Activated naive CD4-positive, alpha-beta T cell treated with anti-CD3 and anti-CD28 coated beads, Interleukin-2, amount 10 ng/mL, durations not matched to agents 7 days and 5 days (primary cell): ENCODE data around the gene HERC4.
A peak's percentile ranks its signal among the peaks of the same experiment; 100 is the strongest.
"Not testable (repeated sequence)": the region's sequence is repeated elsewhere in the genome, so short reads cannot be mapped to it uniquely, and the experiment has no call there.

Source experiments
- CTCF ChIA-PET: fragments of 350-600 bp; sonication (Branson Sonifier 250); formaldehyde crosslinking; loops from one replicate; lab custom pipeline; 2021; ENCODE audit warnings: antibody characterized with exemption; lab: Charles Lee
- DNase-seq: peaks from one replicate; pipeline ENCODE4 v3.0.0-alpha.2; 2020
- H3K27ac Mint-ChIP-seq: one replicate; pipeline ENCODE4 v1.8.0; 2021; ENCODE audit warnings: mild to moderate bottlenecking, moderate library complexity, mixed read lengths
- H3K27me3 Mint-ChIP-seq: one replicate; pipeline ENCODE4 v1.8.0; 2021; ENCODE audit warnings: mild to moderate bottlenecking, mixed read lengths
- H3K36me3 Mint-ChIP-seq: one replicate; pipeline ENCODE4 v1.8.0; 2021; ENCODE audit warnings: mixed read lengths
- H3K4me1 Mint-ChIP-seq: one replicate; pipeline ENCODE4 v1.8.0; 2021; ENCODE audit warnings: mixed read lengths
- H3K4me3 Mint-ChIP-seq: one replicate; pipeline ENCODE4 v1.8.0; 2021; ENCODE audit warnings: mild to moderate bottlenecking, moderate library complexity, mixed read lengths
- H3K9me3 Mint-ChIP-seq: one replicate; pipeline ENCODE4 v1.8.0; 2021; ENCODE audit warnings: mixed read lengths

HERC4 gene

GRCh38 chr10:68047554-68048327, 27.3 kb downstream of the HERC4 start:
- Mint-ChIP-seq H3K4me1 (peaks cover 8% of the 10 kb centered on the region), H3K27me3 (no peaks in the 10 kb centered on the region), H3K9me3 (no peaks in the 10 kb centered on the region), H3K27ac (peak overlapping the region; percentile 42), H3K4me3 (no peak overlapping the region), H3K36me3 (peaks cover 18% of the 10 kb centered on the region)
- DNase-seq = no peak
- CTCF ChIA-PET = interaction anchor here (0.6 kb wide), 1 partner anchor 109 kb away, joined by 3 read pairs; no protein-coding TSS in a partner anchor

DNA sequence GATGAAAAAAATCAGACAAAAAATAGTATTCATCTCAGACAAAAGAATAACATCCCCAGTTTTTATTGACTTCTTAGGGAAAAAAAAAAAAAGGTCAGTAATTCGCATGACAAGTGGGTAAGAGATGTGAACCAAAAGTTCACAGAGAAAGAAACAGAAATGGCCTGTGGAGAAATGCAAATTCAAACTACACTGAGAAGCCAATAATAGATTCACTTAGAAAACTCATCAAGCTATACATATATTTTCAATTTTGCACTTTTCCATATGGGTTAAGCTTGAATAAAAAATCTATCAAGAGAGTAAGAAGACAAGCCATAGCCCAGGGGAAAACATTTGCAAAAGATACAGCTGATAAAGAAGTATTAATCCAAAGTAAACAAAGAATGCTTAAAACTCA, 28.0 kb downstream of the HERC4 start:
- Mint-ChIP-seq H3K4me1 (peaks cover 8% of the 10 kb centered on the region), H3K9me3 (no peaks in the 10 kb centered on the region), H3K27me3 (no peaks in the 10 kb centered on the region), H3K4me3 (no peak overlapping the region), H3K36me3 (peaks cover 19% of the 10 kb centered on the region), H3K27ac (peak overlapping the region; percentile 42)
- DNase-seq = no peak
- CTCF ChIA-PET = interaction anchor here (0.6 kb wide), 1 partner anchor 110 kb away, joined by 3 read pairs; no protein-coding TSS in a partner anchor

- Mint-ChIP-seq H3K9me3 (no peaks in the 10 kb centered on the region), H3K27ac (no peak overlapping the region), H3K4me3 (no peak overlapping the region), H3K27me3 (no peaks in the 10 kb centered on the region), H3K4me1 (peaks cover 6% of the 10 kb centered on the region), H3K36me3 (peaks cover 19% of the 10 kb centered on the region)
- CTCF ChIA-PET = no interaction called here
- no peak for DNase-seq
These were observed 28.4 kb downstream of the HERC4 start for GRCh38 chr10:68046642-68047041.

GRCh38 chr10:68043030-68043429, 32.1 kb downstream of the HERC4 start:
- Mint-ChIP-seq H3K36me3 (peaks cover 16% of the 10 kb centered on the region), H3K4me3 (no peak overlapping the region), H3K9me3 (no peaks in the 10 kb centered on the region), H3K27me3 (no peaks in the 10 kb centered on the region), H3K27ac (no peak overlapping the region), H3K4me1 (peaks cover 2% of the 10 kb centered on the region)
- DNase-seq = no peak
- CTCF ChIA-PET = interaction anchor here (0.9 kb wide), 1 partner anchor 255 kb away, joined by 4 read pairs; no protein-coding TSS in a partner anchor

DNA sequence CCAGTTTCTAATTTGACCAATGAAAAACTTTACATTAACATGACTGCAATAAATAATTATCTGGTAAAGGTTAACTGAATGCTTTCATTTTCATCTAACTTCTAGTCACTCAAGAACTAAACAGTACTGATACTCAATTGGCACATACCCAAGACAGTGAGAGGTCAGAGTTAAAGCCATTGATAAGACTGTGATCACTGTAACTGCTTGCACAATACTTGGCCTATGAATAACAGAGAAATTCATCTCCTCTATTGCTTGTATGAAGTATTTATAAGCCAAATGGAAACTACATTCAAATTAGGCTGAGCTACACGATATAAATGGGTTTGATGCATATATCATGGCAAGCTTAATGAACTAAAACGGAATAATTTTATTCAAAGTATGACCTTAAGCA, 43.0 kb downstream of the HERC4 start:
- no peak overlapping the region for H3K27ac Mint-ChIP-seq
- no peaks in the 10 kb centered on the region for H3K9me3 Mint-ChIP-seq
- no peak for DNase-seq
- peaks cover 42% of the 10 kb centered on the region for H3K36me3 Mint-ChIP-seq
- H3K4me3 Mint-ChIP-seq = no peak overlapping the region
- H3K27me3 Mint-ChIP-seq = no peaks in the 10 kb centered on the region
- CTCF ChIA-PET = no interaction called here
- no peaks in the 10 kb centered on the region for H3K4me1 Mint-ChIP-seq

GRCh38 chr10:68027429-68027828, 47.7 kb downstream of the HERC4 start:
- Mint-ChIP-seq H3K9me3 (no peaks in the 10 kb centered on the region), H3K4me3 (no peak overlapping the region), H3K36me3 (peaks cover 33% of the 10 kb centered on the region), H3K4me1 (no peaks in the 10 kb centered on the region), H3K27ac (no peak overlapping the region), H3K27me3 (no peaks in the 10 kb centered on the region)
- CTCF ChIA-PET = no interaction called here
- no peak for DNase-seq

GRCh38 chr10:68023292-68023691, 51.8 kb downstream of the HERC4 start:
- peaks cover 14% of the 10 kb centered on the region for H3K9me3 Mint-ChIP-seq
- H3K27me3 Mint-ChIP-seq = no peaks in the 10 kb centered on the region
- peaks cover 54% of the 10 kb centered on the region for H3K36me3 Mint-ChIP-seq
- no peak overlapping the region for H3K27ac Mint-ChIP-seq
- H3K4me3 Mint-ChIP-seq = no peak overlapping the region
- CTCF ChIA-PET = no interaction called here
- no peak for DNase-seq
- H3K4me1 Mint-ChIP-seq = no peaks in the 10 kb centered on the region

DNA sequence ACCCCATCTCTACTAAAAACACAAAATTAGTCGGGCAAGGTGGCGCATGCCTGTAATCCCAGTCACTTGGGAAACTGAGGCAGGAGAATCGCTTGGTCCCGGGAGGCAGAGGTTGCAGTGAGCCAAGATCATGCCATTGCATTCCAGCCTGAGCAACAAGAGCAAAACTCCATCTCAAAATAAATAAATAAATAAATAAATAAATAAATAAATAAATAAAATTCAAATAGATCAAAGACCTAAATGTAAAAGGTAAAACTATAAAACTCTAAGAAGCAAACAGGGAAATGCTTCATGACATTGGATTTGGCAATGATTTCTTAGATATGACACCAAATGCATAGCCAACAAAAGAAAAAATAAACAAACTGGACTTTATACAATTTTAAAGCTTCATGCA, 52.8 kb downstream of the HERC4 start:
- H3K4me3 Mint-ChIP-seq, DNase-seq, H3K27me3 Mint-ChIP-seq, CTCF ChIA-PET, H3K4me1 Mint-ChIP-seq, H3K27ac Mint-ChIP-seq: not testable (repeated sequence)
- Mint-ChIP-seq H3K36me3 (peaks cover 48% of the 10 kb centered on the region), H3K9me3 (peaks cover 14% of the 10 kb centered on the region)

DNA sequence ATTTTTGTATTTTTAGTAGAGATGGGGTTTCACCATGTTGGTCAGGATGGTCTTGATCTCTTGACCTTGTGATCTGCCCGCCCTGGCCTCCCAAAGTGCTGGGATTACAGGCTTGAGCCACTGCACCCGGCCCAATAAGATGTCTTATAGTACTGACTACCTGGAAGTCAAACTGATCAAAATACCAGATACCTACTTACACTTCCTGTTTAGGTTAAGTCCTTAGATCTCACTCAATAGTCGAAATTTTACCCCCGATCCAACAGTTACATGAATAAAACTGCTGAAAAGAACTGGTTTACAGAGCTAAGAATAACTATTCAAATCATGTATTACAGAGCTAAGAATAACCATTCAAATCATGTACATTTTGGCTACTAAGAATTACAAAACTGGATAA, 58.6 kb downstream of the HERC4 start:
- Mint-ChIP-seq H3K9me3 (peaks cover 11% of the 10 kb centered on the region), H3K27ac (peak overlapping the region; percentile 49), H3K36me3 (peaks cover 50% of the 10 kb centered on the region)
- H3K4me3 Mint-ChIP-seq, CTCF ChIA-PET, H3K4me1 Mint-ChIP-seq, DNase-seq, H3K27me3 Mint-ChIP-seq: not testable (repeated sequence)

GRCh38 chr10:68010426-68010940, 64.6 kb downstream of the HERC4 start:
- Mint-ChIP-seq H3K9me3 (peaks cover 3% of the 10 kb centered on the region), H3K27ac (no peak overlapping the region), H3K4me3 (no peak overlapping the region), H3K36me3 (peaks cover 56% of the 10 kb centered on the region), H3K4me1 (no peaks in the 10 kb centered on the region), H3K27me3 (no peaks in the 10 kb centered on the region)
- no peak for DNase-seq
- CTCF ChIA-PET = no interaction called here

DNA sequence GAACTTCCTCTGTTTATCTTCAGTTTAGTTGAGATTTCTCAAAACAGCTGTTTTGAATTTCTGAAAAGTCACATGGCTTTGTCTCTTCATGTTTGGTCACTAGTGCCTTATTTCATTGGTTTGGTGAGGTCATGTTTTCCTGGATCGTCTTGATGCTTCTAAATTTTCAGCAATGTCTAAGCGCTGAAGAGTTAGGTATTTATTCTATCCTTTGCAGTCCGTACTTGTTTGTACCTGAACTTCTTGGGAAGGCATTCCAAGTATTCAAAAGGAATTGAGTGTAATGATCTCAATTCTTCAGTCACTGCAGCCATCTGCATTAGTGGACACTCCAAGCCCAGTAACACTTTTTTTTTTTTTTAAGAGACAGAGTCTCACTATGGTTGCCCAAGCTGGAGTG, 67.7 kb downstream of the HERC4 start:
- H3K9me3 Mint-ChIP-seq = peaks cover 3% of the 10 kb centered on the region
- H3K27me3 Mint-ChIP-seq = no peaks in the 10 kb centered on the region
- H3K36me3 Mint-ChIP-seq = peaks cover 66% of the 10 kb centered on the region

GRCh38 chr10:68001539-68001938, 73.5 kb downstream of the HERC4 start:
- H3K4me3 Mint-ChIP-seq = no peak overlapping the region
- no peaks in the 10 kb centered on the region for H3K27me3 Mint-ChIP-seq
- H3K36me3 Mint-ChIP-seq = peaks cover 37% of the 10 kb centered on the region
- no peak for DNase-seq
- no peaks in the 10 kb centered on the region for H3K9me3 Mint-ChIP-seq
- no peak overlapping the region for H3K27ac Mint-ChIP-seq
- no peaks in the 10 kb centered on the region for H3K4me1 Mint-ChIP-seq
- CTCF ChIA-PET = no interaction called here

More for the DNA sequence above, 67.7 kb downstream of the HERC4 start:
- CTCF ChIA-PET = no interaction called here
- no peaks in the 10 kb centered on the region for H3K4me1 Mint-ChIP-seq
- DNase-seq = no peak
- H3K27ac Mint-ChIP-seq = no peak overlapping the region
- H3K4me3 Mint-ChIP-seq = no peak overlapping the region

DNA sequence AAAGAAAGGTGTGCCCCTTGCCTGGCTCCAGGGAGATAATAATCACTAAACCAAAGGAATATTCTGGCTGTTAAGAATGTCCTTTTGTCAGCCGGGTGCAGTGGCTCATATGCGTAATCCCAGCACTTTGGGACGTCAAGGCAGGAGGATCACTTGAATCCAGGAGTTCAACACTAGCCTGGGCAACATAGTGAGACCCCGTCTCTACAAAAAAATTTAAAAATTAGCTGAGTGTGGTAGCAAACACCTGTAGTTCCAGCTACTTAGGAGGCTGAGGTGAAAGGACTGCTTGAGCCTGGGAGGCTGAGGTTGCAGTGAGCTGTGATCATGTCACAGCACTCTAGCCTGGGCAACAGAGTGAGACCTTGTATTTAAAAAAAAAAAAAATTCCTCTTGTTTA, 74.1 kb downstream of the HERC4 start:
- CTCF ChIA-PET = no interaction called here
- Mint-ChIP-seq H3K27me3 (no peaks in the 10 kb centered on the region), H3K27ac (no peak overlapping the region), H3K36me3 (peaks cover 35% of the 10 kb centered on the region), H3K4me3 (no peak overlapping the region), H3K9me3 (no peaks in the 10 kb centered on the region), H3K4me1 (no peaks in the 10 kb centered on the region)
- no peak for DNase-seq

- no peak overlapping the region for H3K4me3 Mint-ChIP-seq
- H3K27ac Mint-ChIP-seq = no peak overlapping the region
- H3K27me3 Mint-ChIP-seq = no peaks in the 10 kb centered on the region
- DNase-seq = no peak
- peaks cover 46% of the 10 kb centered on the region for H3K36me3 Mint-ChIP-seq
- CTCF ChIA-PET = no interaction called here
- no peaks in the 10 kb centered on the region for H3K9me3 Mint-ChIP-seq
- no peaks in the 10 kb centered on the region for H3K4me1 Mint-ChIP-seq
These were observed 85.0 kb downstream of the HERC4 start for GRCh38 chr10:67990093-67990492.

- CTCF ChIA-PET = interaction anchor here (0.5 kb wide), 1 partner anchor 46 kb away, joined by 4 read pairs; no protein-coding TSS in a partner anchor
- H3K4me3 Mint-ChIP-seq = no peak overlapping the region
- no peaks in the 10 kb centered on the region for H3K9me3 Mint-ChIP-seq
- no peak overlapping the region for H3K27ac Mint-ChIP-seq
- H3K27me3 Mint-ChIP-seq = no peaks in the 10 kb centered on the region
- DNase-seq = no peak
- no peaks in the 10 kb centered on the region for H3K4me1 Mint-ChIP-seq
- peaks cover 44% of the 10 kb centered on the region for H3K36me3 Mint-ChIP-seq
These were observed 86.5 kb downstream of the HERC4 start for GRCh38 chr10:67988606-67989005.
